Lung microvascular endothelial cell (primary cell): ENCODE results near the gene BCAS3. TPM values are rescaled to one million over a fixed set of nuclear protein-coding genes. Genes with fewer than 3 reads are reported as not detected.
"Not testable (repeated sequence)": the region's sequence is repeated elsewhere in the genome, so short reads cannot be mapped to it uniquely, and the experiment has no call there.

ENCODE experiments used
- DNase-seq, 2 donors: peaks; one replicate each; pipeline versions ENCODE4 v3.0.0 to v3.0.0-alpha.2; 2010; ENCODE audit warnings: low read depth in 2 of 2
- total RNA-seq: library from RNA; depleted of rRNA; stranded (reverse); fragments of >200 nt; gene quantifications from 2 replicates; pipeline ENCODE4 v1.2.1, GENCODE V29; 2014

BCAS3 gene
- total RNA-seq, 1 donor from 2014 or later = 17.9 TPM

- DNase-seq = not testable (repeated sequence)
Observed at GRCh38 chr17:61441507-61441906, 763.9 kb downstream of the BCAS3 start.

GRCh38 chr17:61442136-61442775 lies 764.6 kb downstream of the BCAS3 start:
- no peak for DNase-seq

Other genes with a start within 250 kb of the BCAS3 start
- gene APPBP2, start 151.6 kb upstream of the BCAS3 start, total RNA-seq = 23.0 and 23.5 TPM in 2 replicates
- 15.0 and 24.2 TPM in 2 replicates for gene PPM1D, start 77.7 kb upstream of the BCAS3 start, total RNA-seq